ENCODE measurements around the gene GFPT2.

DNA sequence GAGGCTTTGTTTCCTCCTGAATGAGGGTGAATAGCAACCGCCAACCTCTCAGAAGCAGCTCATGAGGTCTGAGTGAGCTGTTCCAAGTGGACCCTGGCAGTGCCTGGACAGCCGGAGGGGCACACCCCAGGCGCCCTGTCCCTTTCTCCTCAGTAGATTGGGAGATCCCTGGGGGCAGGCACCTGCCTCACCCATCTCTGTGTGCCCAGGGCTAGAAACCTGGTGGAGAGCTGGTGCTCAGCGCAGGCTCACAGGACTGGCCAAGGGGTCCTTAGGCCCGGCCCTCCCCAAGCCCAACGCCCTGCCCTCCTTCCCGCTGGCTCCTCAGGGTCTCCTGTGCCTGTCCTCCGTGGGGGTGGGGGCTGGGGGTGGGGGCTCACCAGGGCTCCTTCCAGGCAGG, 46.3 kb downstream of the GFPT2 start:
- TF ChIP-seq, protein P1, sequence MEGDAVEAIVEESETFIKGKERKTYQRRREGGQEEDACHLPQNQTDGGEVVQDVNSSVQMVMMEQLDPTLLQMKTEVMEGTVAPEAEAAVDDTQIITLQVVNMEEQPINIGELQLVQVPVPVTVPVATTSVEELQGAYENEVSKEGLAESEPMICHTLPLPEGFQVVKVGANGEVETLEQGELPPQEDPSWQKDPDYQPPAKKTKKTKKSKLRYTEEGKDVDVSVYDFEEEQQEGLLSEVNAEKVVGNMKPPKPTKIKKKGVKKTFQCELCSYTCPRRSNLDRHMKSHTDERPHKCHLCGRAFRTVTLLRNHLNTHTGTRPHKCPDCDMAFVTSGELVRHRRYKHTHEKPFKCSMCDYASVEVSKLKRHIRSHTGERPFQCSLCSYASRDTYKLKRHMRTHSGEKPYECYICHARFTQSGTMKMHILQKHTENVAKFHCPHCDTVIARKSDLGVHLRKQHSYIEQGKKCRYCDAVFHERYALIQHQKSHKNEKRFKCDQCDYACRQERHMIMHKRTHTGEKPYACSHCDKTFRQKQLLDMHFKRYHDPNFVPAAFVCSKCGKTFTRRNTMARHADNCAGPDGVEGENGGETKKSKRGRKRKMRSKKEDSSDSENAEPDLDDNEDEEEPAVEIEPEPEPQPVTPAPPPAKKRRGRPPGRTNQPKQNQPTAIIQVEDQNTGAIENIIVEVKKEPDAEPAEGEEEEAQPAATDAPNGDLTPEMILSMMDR (IDR thresholded peaks at IDR 0.05), result no peak
- TF ChIP-seq POLR2A (IDR thresholded peaks at IDR 0.05), result no peak
